ENCODE results near the gene MOSPD3. TPM values are rescaled to one million over a fixed set of nuclear protein-coding genes. Genes with fewer than 3 reads are reported as not detected.

The MOSPD3 gene
- total RNA-seq, 2 donors from 2014 or later, result 20.1 to 36.1 TPM

DNA sequence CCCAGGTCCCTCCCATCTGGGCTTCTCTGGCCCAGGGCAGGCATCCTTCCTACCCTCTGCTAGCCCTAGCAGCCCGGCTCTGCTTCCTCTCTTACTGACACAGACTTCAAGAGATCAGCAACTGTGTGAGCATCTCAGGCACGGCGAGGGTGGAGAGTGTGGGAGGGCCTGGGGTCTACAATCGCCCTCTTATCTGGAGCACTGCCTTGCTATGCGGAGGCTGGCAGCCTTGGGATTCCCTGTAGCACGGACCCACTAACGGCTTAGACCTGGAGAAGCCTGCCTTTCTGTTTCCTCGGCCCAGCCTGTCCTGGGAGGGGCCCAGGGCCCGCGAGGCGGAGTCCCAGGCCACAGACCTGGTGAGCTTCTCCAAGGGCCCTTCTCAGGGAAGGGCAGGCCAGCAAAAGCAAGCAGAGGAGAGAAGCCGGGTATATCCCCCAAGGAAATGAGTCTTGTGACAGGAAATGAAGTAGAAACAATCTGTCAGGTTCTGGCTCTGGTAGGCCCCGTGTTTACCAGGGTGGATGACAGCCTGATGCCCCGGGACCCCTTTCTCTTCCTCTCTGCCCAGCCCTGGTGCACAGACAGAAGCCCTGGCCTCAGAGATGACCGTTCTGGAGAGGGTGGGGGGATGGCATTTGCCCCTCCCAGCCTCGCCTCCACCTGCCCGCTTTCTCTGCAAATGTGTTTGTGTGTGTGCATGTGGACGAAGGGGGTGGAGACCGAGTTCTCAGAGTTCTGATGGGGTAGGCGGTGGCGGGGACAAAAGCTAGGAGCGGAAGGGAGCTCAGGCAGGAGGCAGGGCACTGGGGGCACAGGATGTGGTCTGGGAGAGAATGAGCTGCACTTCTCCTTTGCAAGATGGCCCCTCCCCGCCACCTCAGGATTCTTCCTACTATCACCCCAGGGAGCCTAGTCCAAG is 28.9 kb upstream of the MOSPD3 start:
- peak overlapping the region; percentile 96 to 99 for H3K27ac ChIP-seq
- peak overlapping the region; percentile 76 to 98 for H3K4me3 ChIP-seq
- H3K4me1 ChIP-seq (replicated peaks), result peaks cover 32% of the 10 kb centered on the region
- H3K27me3 ChIP-seq (replicated peaks; ENCODE audit: insufficient read depth), result no peaks in the 10 kb centered on the region
- TF ChIP-seq POLR2A (IDR thresholded peaks at IDR 0.05) (no peak), POLR2AphosphoS5 (IDR thresholded peaks at IDR 0.05) (no peak)
- WGBS, result 44% methylated on average over 19 of the region's 23 CpGs
- no peaks in the 10 kb centered on the region for H3K9me3 ChIP-seq
- H3K36me3 ChIP-seq, result peaks cover 6 to 21% of the 10 kb centered on the region in 2 donors
- peak; percentile 35 for DNase-seq (ENCODE audit: low spot score)
- intact Hi-C loops (cut with DNase I), result loop anchor here (5.0 kb wide), 1 partner anchor 46 kb away; the partner anchor contains the start of gene AGFG2

DNA sequence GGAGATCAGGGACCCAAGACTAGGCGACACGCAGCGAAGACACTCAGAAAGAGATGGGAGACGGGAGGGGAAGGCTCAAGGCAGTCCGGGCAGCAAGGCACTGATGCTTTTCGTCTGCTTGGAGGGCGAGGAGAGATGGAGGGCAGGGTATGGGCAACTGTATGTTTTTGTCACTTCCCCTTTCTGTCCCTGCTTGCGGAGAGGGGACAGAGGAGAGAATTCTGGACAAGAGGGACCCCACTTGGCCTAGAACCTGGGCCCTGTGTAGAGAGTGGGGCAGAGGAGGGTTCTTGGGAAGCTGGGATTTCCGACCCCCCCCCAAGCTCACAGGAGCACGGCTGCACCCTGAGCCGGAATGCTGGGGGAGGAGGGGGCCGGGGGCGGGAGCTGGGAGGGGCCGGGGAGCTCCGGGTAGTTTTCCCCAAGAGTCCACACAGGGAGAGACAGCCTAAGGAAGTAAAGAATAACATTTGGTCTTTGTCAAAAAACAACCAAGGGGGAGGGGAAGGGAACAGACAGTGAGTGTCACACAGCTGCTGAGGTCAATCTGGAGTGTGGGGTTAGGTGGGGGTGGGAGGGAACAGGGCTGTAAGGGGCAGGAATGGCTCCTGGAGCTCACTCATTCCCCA is 28.2 kb upstream of the MOSPD3 start:
- Histone ChIP-seq H3K27me3 (replicated peaks; ENCODE audit: insufficient read depth) (no peaks in the 10 kb centered on the region), H3K4me1 (replicated peaks) (peaks cover 32% of the 10 kb centered on the region), H3K9me3 (no peaks in the 10 kb centered on the region), H3K27ac (peak overlapping the region; percentile 96 to 99), H3K4me3 (peak overlapping the region; percentile 76 to 98), H3K36me3 (peaks cover 6 to 13% of the 10 kb centered on the region in 2 donors)
- DNase-seq (ENCODE audit: low spot score), result no peak
- TF ChIP-seq, protein P1, sequence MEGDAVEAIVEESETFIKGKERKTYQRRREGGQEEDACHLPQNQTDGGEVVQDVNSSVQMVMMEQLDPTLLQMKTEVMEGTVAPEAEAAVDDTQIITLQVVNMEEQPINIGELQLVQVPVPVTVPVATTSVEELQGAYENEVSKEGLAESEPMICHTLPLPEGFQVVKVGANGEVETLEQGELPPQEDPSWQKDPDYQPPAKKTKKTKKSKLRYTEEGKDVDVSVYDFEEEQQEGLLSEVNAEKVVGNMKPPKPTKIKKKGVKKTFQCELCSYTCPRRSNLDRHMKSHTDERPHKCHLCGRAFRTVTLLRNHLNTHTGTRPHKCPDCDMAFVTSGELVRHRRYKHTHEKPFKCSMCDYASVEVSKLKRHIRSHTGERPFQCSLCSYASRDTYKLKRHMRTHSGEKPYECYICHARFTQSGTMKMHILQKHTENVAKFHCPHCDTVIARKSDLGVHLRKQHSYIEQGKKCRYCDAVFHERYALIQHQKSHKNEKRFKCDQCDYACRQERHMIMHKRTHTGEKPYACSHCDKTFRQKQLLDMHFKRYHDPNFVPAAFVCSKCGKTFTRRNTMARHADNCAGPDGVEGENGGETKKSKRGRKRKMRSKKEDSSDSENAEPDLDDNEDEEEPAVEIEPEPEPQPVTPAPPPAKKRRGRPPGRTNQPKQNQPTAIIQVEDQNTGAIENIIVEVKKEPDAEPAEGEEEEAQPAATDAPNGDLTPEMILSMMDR (IDR thresholded peaks at IDR 0.05), result no peak
- TF ChIP-seq POLR2A (IDR thresholded peaks at IDR 0.05), result no peak
- no peak for TF ChIP-seq POLR2AphosphoS5 (IDR thresholded peaks at IDR 0.05)
- intact Hi-C loops (cut with DNase I), result loop anchor here (5.0 kb wide), 1 partner anchor 47 kb away; the partner anchor contains the start of gene AGFG2
- 31% methylated on average over 15 of the region's 15 CpGs for WGBS

DNA sequence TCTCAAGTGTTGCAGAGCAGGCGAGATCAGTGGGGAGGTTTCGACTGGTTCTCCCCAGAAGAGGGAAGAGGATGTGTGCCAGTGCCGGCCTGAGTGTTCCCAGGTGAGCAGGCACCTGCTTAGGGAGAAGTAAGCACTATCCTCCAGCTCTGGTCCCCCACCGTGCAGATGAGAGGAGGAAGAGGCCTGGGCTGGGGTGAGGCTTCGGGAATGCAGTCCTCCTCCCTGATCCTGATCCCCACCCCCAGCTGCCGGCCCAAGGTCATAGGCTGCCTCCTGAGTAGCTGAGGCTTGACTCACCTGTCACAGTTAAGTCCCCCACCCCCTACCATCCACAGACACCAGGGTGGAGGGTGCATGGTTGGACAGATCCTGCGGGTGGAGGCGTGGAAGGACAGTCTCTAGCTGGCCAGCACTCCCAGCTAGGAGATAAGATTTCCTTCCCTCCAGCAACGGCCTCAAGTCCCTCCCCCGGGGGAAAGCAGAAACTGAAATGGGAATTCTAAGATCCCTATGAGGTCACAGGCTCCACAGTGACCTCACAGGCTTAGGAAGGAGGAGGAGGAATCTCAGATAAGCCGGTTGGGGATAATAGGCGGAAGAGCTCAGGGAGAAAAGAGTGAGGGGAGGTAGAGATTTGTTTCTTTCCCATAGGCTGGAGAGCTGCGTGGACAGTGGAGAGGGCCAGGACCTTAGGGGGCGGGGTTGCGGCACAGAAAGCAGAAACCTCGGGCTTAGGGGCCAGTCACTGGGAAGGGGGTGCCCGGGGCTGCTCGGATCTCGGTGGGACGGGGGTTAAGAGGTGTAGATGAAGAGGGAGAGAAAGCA is 27.4 kb upstream of the MOSPD3 start:
- Histone ChIP-seq H3K4me1 (replicated peaks) (peaks cover 32% of the 10 kb centered on the region), H3K9me3 (no peaks in the 10 kb centered on the region), H3K27ac (peak overlapping the region; percentile 96 to 99), H3K4me3 (peak overlapping the region; percentile 76 to 98), H3K27me3 (replicated peaks; ENCODE audit: insufficient read depth) (no peaks in the 10 kb centered on the region), H3K36me3 (peaks cover 6 to 8% of the 10 kb centered on the region in 2 donors)
- intact Hi-C loops (cut with DNase I), result loop anchor here (5.0 kb wide), 2 partner anchors 48 to 107 kb away; partner anchors contain the start of genes AGFG2 and GIGYF1
- no peak for DNase-seq (ENCODE audit: low spot score)
- TF ChIP-seq, protein P1 (IDR thresholded peaks at IDR 0.05), result no peak
- TF ChIP-seq POLR2A (IDR thresholded peaks at IDR 0.05) (no peak), POLR2AphosphoS5 (IDR thresholded peaks at IDR 0.05) (no peak)
- 3% methylated on average over 20 of the region's 20 CpGs for WGBS

DNA sequence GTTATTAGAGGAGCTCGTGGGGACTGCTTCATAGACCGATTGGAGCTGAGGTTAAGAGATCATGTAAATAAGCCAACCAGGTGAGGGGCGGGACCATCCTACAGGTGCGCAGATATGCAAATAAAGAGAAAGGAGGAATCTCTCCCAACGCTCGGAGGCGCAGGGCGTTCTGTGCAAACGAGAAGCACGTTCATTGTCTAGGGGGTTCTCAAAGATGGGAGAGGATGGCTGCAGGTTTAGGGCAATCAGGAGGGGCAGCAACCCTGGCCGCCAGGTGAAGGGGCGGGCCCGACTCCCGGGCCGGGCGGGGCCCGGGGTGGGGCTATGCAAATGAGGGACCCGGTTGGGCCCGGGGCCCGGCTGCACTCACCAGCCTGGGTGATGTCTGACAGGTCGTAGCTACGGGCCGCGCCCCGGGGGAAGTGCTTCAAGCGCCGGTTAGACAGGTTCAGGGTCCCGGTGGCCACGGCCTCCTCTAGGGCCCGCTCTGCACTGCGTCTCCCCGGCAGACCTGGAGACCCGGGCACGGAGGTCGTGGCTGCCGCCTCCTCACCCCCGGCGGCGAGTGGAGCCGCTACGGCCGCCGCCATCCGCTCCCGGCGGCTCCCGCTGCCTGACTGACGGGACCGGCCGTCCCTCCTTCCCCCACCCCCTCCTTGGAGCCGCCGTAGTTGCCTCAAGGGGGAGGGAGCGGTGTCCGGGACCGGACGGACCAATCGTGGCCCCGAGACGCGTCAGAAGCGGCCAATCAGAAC is 26.7 kb upstream of the MOSPD3 start, which contains the start of gene LRCH4:
TSS of gene LRCH4 (minus strand) at position 619 of the 755 bp plus-strand sequence. CDS start at position 590, 29 bp downstream.
- Histone ChIP-seq H3K36me3 (peaks cover 6 to 8% of the 10 kb centered on the region in 2 donors), H3K9me3 (no peaks in the 10 kb centered on the region), H3K27me3 (replicated peaks; ENCODE audit: insufficient read depth) (no peaks in the 10 kb centered on the region), H3K27ac (peak within 1 kb of the TSS; percentile 96 to 99), H3K4me1 (replicated peaks) (peaks cover 32% of the 10 kb centered on the region), H3K4me3 (peak within 1 kb of the TSS; percentile 76 to 98)
- DNase-seq (ENCODE audit: low spot score), result peak; percentile 49
- 1% methylated on average over 47 of the region's 61 CpGs for WGBS
- TF ChIP-seq, protein P1 (IDR thresholded peaks at IDR 0.05), result peak in 2 of 4 experiments; percentile 8 to 23
- TF ChIP-seq POLR2AphosphoS5 (IDR thresholded peaks at IDR 0.05), result peak; percentile 98
- TF ChIP-seq POLR2A (IDR thresholded peaks at IDR 0.05), result peak; percentile 97
- intact Hi-C loops (cut with DNase I), result loop anchor here (5.0 kb wide), 1 partner anchor 107 kb away; the partner anchor contains the start of gene GIGYF1

Data from prostate gland (tissue), 2 donors.